PC-9 (cell line): ENCODE measurements around the gene C5.

Source experiments
- CTCF ChIP-seq: fragments of 200-600 bp; sonication (generic); conservative IDR thresholded peaks from 2 replicates; pipeline ENCODE4 v1.6.1; 2017; ENCODE audit warnings: mixed run types, antibody characterized with exemption, mild to moderate bottlenecking, moderate library complexity
- EZH2 ChIP-seq: fragments of 200-600 bp; sonication (generic); IDR thresholded peaks from 2 replicates; pipeline ENCODE4 v1.8.0; 2017; ENCODE audit warnings: antibody characterized with exemption, low read depth

- TF ChIP-seq CTCF (no peak), EZH2 (no peak)
These were observed 135.7 kb downstream of the C5 start for GRCh38 chr9:120914396-120914795.
